ENCODE results near the gene HSPA1A.
A peak's percentile ranks its signal among the peaks of the same experiment; 100 is the strongest.
"Not testable (repeated sequence)": the region's sequence is repeated elsewhere in the genome, so short reads cannot be mapped to it uniquely, and the experiment has no call there.

The HSPA1A gene

GRCh38 chr6:31862344-31863235 lies 47.2 kb downstream of the HSPA1A start, which contains the start of gene NEU1:
Gene NEU1 (minus strand): TSS chr6:31862821. CDS start chr6:31862776, 45 bp downstream.
- TF ChIP-seq, protein P1, sequence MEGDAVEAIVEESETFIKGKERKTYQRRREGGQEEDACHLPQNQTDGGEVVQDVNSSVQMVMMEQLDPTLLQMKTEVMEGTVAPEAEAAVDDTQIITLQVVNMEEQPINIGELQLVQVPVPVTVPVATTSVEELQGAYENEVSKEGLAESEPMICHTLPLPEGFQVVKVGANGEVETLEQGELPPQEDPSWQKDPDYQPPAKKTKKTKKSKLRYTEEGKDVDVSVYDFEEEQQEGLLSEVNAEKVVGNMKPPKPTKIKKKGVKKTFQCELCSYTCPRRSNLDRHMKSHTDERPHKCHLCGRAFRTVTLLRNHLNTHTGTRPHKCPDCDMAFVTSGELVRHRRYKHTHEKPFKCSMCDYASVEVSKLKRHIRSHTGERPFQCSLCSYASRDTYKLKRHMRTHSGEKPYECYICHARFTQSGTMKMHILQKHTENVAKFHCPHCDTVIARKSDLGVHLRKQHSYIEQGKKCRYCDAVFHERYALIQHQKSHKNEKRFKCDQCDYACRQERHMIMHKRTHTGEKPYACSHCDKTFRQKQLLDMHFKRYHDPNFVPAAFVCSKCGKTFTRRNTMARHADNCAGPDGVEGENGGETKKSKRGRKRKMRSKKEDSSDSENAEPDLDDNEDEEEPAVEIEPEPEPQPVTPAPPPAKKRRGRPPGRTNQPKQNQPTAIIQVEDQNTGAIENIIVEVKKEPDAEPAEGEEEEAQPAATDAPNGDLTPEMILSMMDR (IDR thresholded peaks at IDR 0.05; ENCODE audit: low read depth, low read length): no peak
- TF ChIP-seq EZH2phosphoT487 (IDR thresholded peaks at IDR 0.05; ENCODE audit: low read depth): no peak
- peaks cover 5% of the 10 kb centered on the region for H3K4me1 ChIP-seq (ENCODE audit: low read length)
- peak within 1 kb of the TSS; percentile 66; the same call in 1 of the 2 replicates for H2AFZ ChIP-seq (ENCODE audit: low read depth, low read length)
- peak within 1 kb of the TSS; percentile 49 for H3K27ac ChIP-seq (ENCODE audit: low read length)
- H3K4me3 ChIP-seq (ENCODE audit: low read length): peak within 1 kb of the TSS; percentile 96
- peak within 1 kb of the TSS; percentile 76 for H3K9ac ChIP-seq (ENCODE audit: low read length)
- peaks cover 3% of the 10 kb centered on the region for H3K36me3 ChIP-seq (replicated peaks; ENCODE audit: low read depth, low read length)
- H4K20me1 ChIP-seq (ENCODE audit: insufficient read depth, low read length): no peaks in the 10 kb centered on the region
- H3K27me3 ChIP-seq (ENCODE audit: low read depth, low read length): no peaks in the 10 kb centered on the region
- H3K4me2 ChIP-seq (ENCODE audit: low read length): peak within 1 kb of the TSS; percentile 97
- peaks cover 6% of the 10 kb centered on the region for H3K79me2 ChIP-seq (ENCODE audit: low read length)
- no peaks in the 10 kb centered on the region for H3K9me3 ChIP-seq (ENCODE audit: insufficient read depth, low read length)

DNA sequence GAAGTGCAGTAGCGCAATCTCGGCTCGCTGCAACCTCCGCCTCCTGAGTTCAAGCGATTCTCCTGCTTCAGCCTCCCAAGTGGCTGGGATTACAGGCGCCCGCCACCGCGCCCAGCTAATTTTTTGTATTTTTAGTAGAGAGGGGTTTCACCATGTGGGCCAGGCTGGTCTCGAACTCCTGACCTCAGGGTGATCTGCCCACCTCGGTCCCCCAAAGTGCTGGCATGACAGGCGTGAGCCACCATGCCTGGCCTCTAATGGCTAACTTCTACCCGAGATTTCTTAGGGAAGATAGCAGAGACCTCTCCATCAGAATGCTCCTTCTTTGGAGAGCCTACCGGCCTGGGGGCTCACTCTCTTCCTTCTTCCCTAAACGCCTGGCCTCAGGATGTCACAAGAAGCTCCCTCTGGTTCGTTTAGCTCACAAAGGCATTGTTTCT lies 48.8 kb downstream of the HSPA1A start:
- H2AFZ ChIP-seq (ENCODE audit: low read depth, low read length); H3K4me1 ChIP-seq (ENCODE audit: low read length); H3K79me2 ChIP-seq (ENCODE audit: low read length); H3K27ac ChIP-seq (ENCODE audit: low read length); H3K27me3 ChIP-seq (ENCODE audit: low read depth, low read length); H4K20me1 ChIP-seq (ENCODE audit: insufficient read depth, low read length); H3K9me3 ChIP-seq (ENCODE audit: insufficient read depth, low read length); H3K36me3 ChIP-seq (replicated peaks; ENCODE audit: low read depth, low read length): not testable (repeated sequence)
- Histone ChIP-seq H3K9ac (ENCODE audit: low read length) (peak overlapping the region; percentile 67; the same call in 1 of the 2 replicates), H3K4me2 (ENCODE audit: low read length) (peak overlapping the region; percentile 85), H3K4me3 (ENCODE audit: low read length) (peak overlapping the region; percentile 96)

GRCh38 chr6:31864818-31865204 lies 49.5 kb downstream of the HSPA1A start:
- Histone ChIP-seq H3K79me2 (ENCODE audit: low read length) (peaks cover 6% of the 10 kb centered on the region), H3K4me1 (ENCODE audit: low read length) (peaks cover 5% of the 10 kb centered on the region), H2AFZ (ENCODE audit: low read depth, low read length) (no peak overlapping the region), H3K36me3 (replicated peaks; ENCODE audit: low read depth, low read length) (peaks cover 3% of the 10 kb centered on the region), H3K9ac (ENCODE audit: low read length) (no peak overlapping the region), H3K9me3 (ENCODE audit: insufficient read depth, low read length) (no peaks in the 10 kb centered on the region), H3K27ac (ENCODE audit: low read length) (no peak overlapping the region), H3K4me2 (ENCODE audit: low read length) (no peak overlapping the region), H3K27me3 (ENCODE audit: low read depth, low read length) (no peaks in the 10 kb centered on the region), H4K20me1 (ENCODE audit: insufficient read depth, low read length) (no peaks in the 10 kb centered on the region), H3K4me3 (ENCODE audit: low read length) (no peak overlapping the region)
- no peak for TF ChIP-seq EZH2phosphoT487 (IDR thresholded peaks at IDR 0.05; ENCODE audit: low read depth)
- TF ChIP-seq, protein P1 (IDR thresholded peaks at IDR 0.05; ENCODE audit: low read depth, low read length): no peak

DNA sequence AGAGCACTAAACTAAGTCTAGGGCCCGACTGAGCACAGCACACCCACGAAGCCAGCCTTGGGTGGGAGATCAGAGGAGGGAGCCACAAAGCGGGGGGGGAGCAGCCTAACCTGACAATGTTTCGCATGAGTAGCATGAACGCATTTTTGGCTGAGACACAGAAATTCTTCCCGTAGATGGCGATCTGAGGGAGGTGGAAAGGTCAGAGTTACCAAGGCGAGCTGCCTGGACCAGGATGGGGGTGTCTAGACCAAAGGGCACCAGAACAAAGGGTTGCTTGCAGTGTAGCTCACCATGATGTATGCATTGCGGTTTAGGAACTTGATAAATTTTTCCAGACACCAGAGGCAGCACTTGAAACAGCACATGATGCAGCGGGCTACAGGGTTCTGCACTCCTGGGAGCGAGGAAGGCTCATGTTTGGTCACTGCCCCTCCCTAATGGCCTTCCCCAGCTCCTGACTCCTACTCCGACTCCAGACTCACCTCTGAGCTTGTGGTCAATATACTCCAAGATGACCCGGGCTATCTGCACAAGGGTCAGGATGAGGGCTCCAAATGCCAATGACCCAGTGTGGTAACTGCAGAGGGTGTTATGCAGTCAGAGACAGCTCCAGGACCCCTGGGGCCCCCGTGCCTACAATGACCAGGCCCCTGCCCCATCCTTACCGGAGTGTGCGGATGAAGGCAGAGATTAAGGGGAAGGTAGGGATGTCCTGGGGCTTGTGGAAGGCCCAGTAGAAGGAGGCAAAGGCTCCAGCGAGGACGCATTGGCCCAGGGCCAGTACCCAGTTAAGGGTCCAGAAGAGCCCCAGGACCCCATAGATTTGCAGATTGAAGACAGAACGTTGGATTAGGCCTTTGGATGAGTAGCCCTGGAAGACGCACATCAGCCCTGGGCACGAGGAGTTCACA lies 50.1 kb downstream of the HSPA1A start:
- H3K36me3 ChIP-seq (replicated peaks; ENCODE audit: low read depth, low read length): no peaks in the 10 kb centered on the region
- H3K9ac ChIP-seq (ENCODE audit: low read length): no peak overlapping the region
- no peak overlapping the region for H3K4me3 ChIP-seq (ENCODE audit: low read length)
- no peak overlapping the region for H3K27ac ChIP-seq (ENCODE audit: low read length)
- H3K79me2 ChIP-seq (ENCODE audit: low read length): peaks cover 6% of the 10 kb centered on the region
- no peaks in the 10 kb centered on the region for H4K20me1 ChIP-seq (ENCODE audit: insufficient read depth, low read length)
- H3K27me3 ChIP-seq (ENCODE audit: low read depth, low read length): no peaks in the 10 kb centered on the region
- H2AFZ ChIP-seq (ENCODE audit: low read depth, low read length): no peak overlapping the region
- TF ChIP-seq, protein P1 (IDR thresholded peaks at IDR 0.05; ENCODE audit: low read depth, low read length): no peak
- TF ChIP-seq EZH2phosphoT487 (IDR thresholded peaks at IDR 0.05; ENCODE audit: low read depth): no peak
- H3K4me2 ChIP-seq (ENCODE audit: low read length): no peak overlapping the region
- peaks cover 5% of the 10 kb centered on the region for H3K4me1 ChIP-seq (ENCODE audit: low read length)
- no peaks in the 10 kb centered on the region for H3K9me3 ChIP-seq (ENCODE audit: insufficient read depth, low read length)

Measured in OCI-LY3 (cell line).